ENCODE data around the gene SCGB1C1. TPM values are rescaled to one million over a fixed set of nuclear protein-coding genes. Genes with fewer than 3 reads are reported as not detected.

SCGB1C1 gene
- total and polyA plus RNA-seq, 2 experiments from 2014 or later: not detected

DNA sequence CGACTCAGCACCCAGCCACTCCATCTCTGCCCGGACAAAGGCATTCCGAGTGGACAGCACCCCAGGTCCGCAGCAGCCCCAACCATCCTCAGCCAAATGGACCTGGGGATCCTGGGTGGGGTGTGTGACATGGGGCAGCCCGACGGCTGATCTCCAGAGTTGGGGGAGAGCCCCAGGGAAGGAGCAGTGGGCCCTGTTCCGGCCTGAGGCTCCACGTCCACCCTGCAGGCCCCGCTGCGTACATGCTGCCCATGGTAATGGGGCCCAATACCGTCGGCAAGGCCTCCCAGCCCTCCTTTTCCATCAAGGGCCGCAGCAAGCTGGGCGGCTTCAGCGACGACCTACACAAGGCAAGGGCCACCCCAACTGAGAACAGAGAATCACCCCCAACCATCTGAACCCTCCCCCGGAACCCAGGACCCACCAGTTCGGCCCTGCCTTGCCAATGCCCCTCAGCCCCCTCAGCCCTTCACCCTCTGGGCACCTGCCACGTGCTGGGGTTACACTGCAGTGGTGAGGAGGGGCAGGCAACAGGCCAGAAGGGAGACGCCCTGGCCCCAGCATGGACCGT, 5.4 kb downstream of the SCGB1C1 start:
- Histone ChIP-seq H3K4me2 (no peak overlapping the region), H3K4me1 (ENCODE audit: insufficient read depth) (no peaks in the 10 kb centered on the region), H3K4me3 (no peak overlapping the region), H2AFZ (no peak overlapping the region), H4K20me1 (replicated peaks; ENCODE audit: insufficient read depth) (no peaks in the 10 kb centered on the region), H3K9me2 (ENCODE audit: insufficient read depth) (no peaks in the 10 kb centered on the region), H3K27ac (ENCODE audit: low read depth) (no peak overlapping the region), H3K27me3 (ENCODE audit: insufficient read depth) (no peaks in the 10 kb centered on the region), H3K36me3 (ENCODE audit: insufficient read depth) (no peaks in the 10 kb centered on the region), H3F3A (replicated peaks; ENCODE audit: low read depth) (no peaks in the 10 kb centered on the region), H3K79me2 (replicated peaks; ENCODE audit: insufficient read depth) (no peaks in the 10 kb centered on the region)
- DNase-seq (ENCODE audit: low spot score) (no peak), ATAC-seq (no peak)
- H3K4me3 Mint-ChIP-seq: no peak overlapping the region
- peaks cover 4% of the 10 kb centered on the region; the same call in 1 of the 3 replicates for H3K36me3 Mint-ChIP-seq (ENCODE audit: low read depth)
- peaks cover 7% of the 10 kb centered on the region for H3K27me3 Mint-ChIP-seq (ENCODE audit: insufficient read depth, low read depth, poor library complexity)
- TF ChIP-seq EZH2 (IDR thresholded peaks at IDR 0.05; ENCODE audit: low read depth, unreplicated experiment) (no peak), STAT1 (IDR thresholded peaks at IDR 0.05; ENCODE audit: unreplicated experiment) (no peak), CREB1 (CRISPR knock-in tag; IDR thresholded peaks at IDR 0.05; ENCODE audit: low read depth) (no peak), EZH2phosphoT487 (IDR thresholded peaks at IDR 0.05; ENCODE audit: unreplicated experiment) (no peak), ZNF331 (CRISPR knock-in tag; IDR thresholded peaks at IDR 0.05; ENCODE audit: low read depth) (no peak), ZNF114 (CRISPR knock-in tag; IDR thresholded peaks at IDR 0.05) (no peak), JUNB (IDR thresholded peaks at IDR 0.05; ENCODE audit: unreplicated experiment) (no peak), NANOG (IDR thresholded peaks at IDR 0.05; ENCODE audit: borderline replicate concordance) (no peak), POLR2AphosphoS5 (IDR thresholded peaks at IDR 0.05; ENCODE audit: low read depth) (no peak)
- TF ChIP-seq, protein P1, sequence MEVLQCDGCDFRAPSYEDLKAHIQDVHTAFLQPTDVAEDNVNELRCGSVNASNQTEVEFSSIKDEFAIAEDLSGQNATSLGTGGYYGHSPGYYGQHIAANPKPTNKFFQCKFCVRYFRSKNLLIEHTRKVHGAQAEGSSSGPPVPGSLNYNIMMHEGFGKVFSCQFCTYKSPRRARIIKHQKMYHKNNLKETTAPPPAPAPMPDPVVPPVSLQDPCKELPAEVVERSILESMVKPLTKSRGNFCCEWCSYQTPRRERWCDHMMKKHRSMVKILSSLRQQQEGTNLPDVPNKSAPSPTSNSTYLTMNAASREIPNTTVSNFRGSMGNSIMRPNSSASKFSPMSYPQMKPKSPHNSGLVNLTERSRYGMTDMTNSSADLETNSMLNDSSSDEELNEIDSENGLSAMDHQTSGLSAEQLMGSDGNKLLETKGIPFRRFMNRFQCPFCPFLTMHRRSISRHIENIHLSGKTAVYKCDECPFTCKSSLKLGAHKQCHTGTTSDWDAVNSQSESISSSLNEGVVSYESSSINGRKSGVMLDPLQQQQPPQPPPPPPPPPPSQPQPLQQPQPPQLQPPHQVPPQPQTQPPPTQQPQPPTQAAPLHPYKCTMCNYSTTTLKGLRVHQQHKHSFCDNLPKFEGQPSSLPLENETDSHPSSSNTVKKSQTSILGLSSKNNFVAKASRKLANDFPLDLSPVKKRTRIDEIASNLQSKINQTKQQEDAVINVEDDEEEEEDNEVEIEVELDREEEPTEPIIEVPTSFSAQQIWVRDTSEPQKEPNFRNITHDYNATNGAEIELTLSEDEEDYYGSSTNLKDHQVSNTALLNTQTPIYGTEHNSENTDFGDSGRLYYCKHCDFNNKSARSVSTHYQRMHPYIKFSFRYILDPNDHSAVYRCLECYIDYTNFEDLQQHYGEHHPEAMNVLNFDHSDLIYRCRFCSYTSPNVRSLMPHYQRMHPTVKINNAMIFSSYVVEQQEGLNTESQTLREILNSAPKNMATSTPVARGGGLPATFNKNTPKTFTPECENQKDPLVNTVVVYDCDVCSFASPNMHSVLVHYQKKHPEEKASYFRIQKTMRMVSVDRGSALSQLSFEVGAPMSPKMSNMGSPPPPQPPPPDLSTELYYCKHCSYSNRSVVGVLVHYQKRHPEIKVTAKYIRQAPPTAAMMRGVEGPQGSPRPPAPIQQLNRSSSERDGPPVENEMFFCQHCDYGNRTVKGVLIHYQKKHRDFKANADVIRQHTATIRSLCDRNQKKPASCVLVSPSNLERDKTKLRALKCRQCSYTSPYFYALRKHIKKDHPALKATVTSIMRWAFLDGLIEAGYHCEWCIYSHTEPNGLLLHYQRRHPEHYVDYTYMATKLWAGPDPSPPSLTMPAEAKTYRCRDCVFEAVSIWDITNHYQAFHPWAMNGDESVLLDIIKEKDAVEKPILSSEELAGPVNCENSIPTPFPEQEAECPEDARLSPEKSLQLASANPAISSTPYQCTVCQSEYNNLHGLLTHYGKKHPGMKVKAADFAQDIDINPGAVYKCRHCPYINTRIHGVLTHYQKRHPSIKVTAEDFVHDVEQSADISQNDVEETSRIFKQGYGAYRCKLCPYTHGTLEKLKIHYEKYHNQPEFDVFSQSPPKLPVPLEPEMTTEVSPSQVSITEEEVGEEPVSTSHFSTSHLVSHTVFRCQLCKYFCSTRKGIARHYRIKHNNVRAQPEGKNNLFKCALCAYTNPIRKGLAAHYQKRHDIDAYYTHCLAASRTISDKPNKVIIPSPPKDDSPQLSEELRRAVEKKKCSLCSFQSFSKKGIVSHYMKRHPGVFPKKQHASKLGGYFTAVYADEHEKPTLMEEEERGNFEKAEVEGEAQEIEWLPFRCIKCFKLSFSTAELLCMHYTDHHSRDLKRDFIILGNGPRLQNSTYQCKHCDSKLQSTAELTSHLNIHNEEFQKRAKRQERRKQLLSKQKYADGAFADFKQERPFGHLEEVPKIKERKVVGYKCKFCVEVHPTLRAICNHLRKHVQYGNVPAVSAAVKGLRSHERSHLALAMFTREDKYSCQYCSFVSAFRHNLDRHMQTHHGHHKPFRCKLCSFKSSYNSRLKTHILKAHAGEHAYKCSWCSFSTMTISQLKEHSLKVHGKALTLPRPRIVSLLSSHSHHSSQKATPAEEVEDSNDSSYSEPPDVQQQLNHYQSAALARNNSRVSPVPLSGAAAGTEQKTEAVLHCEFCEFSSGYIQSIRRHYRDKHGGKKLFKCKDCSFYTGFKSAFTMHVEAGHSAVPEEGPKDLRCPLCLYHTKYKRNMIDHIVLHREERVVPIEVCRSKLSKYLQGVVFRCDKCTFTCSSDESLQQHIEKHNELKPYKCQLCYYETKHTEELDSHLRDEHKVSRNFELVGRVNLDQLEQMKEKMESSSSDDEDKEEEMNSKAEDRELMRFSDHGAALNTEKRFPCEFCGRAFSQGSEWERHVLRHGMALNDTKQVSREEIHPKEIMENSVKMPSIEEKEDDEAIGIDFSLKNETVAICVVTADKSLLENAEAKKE (CRISPR knock-in tag; IDR thresholded peaks at IDR 0.05): no peak
- TF ChIP-seq, protein P2, sequence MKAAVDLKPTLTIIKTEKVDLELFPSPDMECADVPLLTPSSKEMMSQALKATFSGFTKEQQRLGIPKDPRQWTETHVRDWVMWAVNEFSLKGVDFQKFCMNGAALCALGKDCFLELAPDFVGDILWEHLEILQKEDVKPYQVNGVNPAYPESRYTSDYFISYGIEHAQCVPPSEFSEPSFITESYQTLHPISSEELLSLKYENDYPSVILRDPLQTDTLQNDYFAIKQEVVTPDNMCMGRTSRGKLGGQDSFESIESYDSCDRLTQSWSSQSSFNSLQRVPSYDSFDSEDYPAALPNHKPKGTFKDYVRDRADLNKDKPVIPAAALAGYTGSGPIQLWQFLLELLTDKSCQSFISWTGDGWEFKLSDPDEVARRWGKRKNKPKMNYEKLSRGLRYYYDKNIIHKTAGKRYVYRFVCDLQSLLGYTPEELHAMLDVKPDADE (IDR thresholded peaks at IDR 0.05): no peak
- TF ChIP-seq, protein P3, sequence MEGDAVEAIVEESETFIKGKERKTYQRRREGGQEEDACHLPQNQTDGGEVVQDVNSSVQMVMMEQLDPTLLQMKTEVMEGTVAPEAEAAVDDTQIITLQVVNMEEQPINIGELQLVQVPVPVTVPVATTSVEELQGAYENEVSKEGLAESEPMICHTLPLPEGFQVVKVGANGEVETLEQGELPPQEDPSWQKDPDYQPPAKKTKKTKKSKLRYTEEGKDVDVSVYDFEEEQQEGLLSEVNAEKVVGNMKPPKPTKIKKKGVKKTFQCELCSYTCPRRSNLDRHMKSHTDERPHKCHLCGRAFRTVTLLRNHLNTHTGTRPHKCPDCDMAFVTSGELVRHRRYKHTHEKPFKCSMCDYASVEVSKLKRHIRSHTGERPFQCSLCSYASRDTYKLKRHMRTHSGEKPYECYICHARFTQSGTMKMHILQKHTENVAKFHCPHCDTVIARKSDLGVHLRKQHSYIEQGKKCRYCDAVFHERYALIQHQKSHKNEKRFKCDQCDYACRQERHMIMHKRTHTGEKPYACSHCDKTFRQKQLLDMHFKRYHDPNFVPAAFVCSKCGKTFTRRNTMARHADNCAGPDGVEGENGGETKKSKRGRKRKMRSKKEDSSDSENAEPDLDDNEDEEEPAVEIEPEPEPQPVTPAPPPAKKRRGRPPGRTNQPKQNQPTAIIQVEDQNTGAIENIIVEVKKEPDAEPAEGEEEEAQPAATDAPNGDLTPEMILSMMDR (conservative IDR thresholded peaks at IDR 0.05; ENCODE audit: low read depth in 2 of 2): no peak
- TF ChIP-seq, protein P4, sequence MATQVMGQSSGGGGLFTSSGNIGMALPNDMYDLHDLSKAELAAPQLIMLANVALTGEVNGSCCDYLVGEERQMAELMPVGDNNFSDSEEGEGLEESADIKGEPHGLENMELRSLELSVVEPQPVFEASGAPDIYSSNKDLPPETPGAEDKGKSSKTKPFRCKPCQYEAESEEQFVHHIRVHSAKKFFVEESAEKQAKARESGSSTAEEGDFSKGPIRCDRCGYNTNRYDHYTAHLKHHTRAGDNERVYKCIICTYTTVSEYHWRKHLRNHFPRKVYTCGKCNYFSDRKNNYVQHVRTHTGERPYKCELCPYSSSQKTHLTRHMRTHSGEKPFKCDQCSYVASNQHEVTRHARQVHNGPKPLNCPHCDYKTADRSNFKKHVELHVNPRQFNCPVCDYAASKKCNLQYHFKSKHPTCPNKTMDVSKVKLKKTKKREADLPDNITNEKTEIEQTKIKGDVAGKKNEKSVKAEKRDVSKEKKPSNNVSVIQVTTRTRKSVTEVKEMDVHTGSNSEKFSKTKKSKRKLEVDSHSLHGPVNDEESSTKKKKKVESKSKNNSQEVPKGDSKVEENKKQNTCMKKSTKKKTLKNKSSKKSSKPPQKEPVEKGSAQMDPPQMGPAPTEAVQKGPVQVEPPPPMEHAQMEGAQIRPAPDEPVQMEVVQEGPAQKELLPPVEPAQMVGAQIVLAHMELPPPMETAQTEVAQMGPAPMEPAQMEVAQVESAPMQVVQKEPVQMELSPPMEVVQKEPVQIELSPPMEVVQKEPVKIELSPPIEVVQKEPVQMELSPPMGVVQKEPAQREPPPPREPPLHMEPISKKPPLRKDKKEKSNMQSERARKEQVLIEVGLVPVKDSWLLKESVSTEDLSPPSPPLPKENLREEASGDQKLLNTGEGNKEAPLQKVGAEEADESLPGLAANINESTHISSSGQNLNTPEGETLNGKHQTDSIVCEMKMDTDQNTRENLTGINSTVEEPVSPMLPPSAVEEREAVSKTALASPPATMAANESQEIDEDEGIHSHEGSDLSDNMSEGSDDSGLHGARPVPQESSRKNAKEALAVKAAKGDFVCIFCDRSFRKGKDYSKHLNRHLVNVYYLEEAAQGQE (IDR thresholded peaks at IDR 0.05; ENCODE audit: unreplicated experiment): no peak
- no peak overlapping the region for H3K27ac Mint-ChIP-seq
- peaks cover 2% of the 10 kb centered on the region for H3K9me3 Mint-ChIP-seq
- H3K4me1 Mint-ChIP-seq: no peaks in the 10 kb centered on the region; the same call in 2 of the 3 replicates
